Activated gamma-delta T cell (primary cell): ENCODE results near the gene CD160.
"Not testable (repeated sequence)": the region's sequence is repeated elsewhere in the genome, so short reads cannot be mapped to it uniquely, and the experiment has no call there.

Source experiments
- DNase-seq: peaks from one replicate; lab custom pipeline; 2025; lab: John Stamatoyannopoulos, UW

CD160 gene

GRCh38 chr1:145710291-145711027 lies 8.8 kb upstream of the CD160 start:
- DNase-seq, result no peak

- no peak for DNase-seq
Measured at GRCh38 chr1:145711213-145711651, 8.1 kb upstream of the CD160 start.

- no peak for DNase-seq
Measured at GRCh38 chr1:145714524-145715111, 4.7 kb upstream of the CD160 start.

GRCh38 chr1:145716641-145717345 lies 2.5 kb upstream of the CD160 start:
- DNase-seq, result no peak

- no peak for DNase-seq
Measured at GRCh38 chr1:145717833-145718232, 1.5 kb upstream of the CD160 start.

- not testable (repeated sequence) for DNase-seq
Measured at GRCh38 chr1:145718465-145718864, 834 bp upstream of the CD160 start.

- no peak for DNase-seq
Measured at GRCh38 chr1:145720556-145720877, 1.2 kb downstream of the CD160 start.

- DNase-seq, result peak; percentile 55
Measured at GRCh38 chr1:145720878-145721671, 1.8 kb downstream of the CD160 start.

GRCh38 chr1:145726193-145726592 lies 6.9 kb downstream of the CD160 start:
- not testable (repeated sequence) for DNase-seq

- no peak for DNase-seq
Measured at GRCh38 chr1:145729196-145729595, 9.9 kb downstream of the CD160 start.

GRCh38 chr1:145729666-145730436 lies 10.6 kb downstream of the CD160 start:
- DNase-seq, result no peak

GRCh38 chr1:145730467-145730866 lies 11.2 kb downstream of the CD160 start:
- DNase-seq, result no peak

GRCh38 chr1:145730900-145731299 lies 11.6 kb downstream of the CD160 start:
- DNase-seq, result no peak

- no peak for DNase-seq
Measured at GRCh38 chr1:145736191-145736590, 16.9 kb downstream of the CD160 start.

- DNase-seq, result no peak
Measured at GRCh38 chr1:145740269-145740668, 21.0 kb downstream of the CD160 start.

- DNase-seq, result no peak
Measured at GRCh38 chr1:145747398-145748247, 28.3 kb downstream of the CD160 start.

GRCh38 chr1:145750426-145750825 lies 31.1 kb downstream of the CD160 start:
- no peak for DNase-seq

GRCh38 chr1:145751491-145752037 lies 32.3 kb downstream of the CD160 start:
- no peak for DNase-seq

- DNase-seq, result no peak
Measured at GRCh38 chr1:145757420-145757819, 38.1 kb downstream of the CD160 start.

GRCh38 chr1:145758116-145758515 lies 38.8 kb downstream of the CD160 start:
- DNase-seq, result no peak
